ENCODE data around the gene TRA2A. TPM values are rescaled to one million over a fixed set of nuclear protein-coding genes. Genes with fewer than 3 reads are reported as not detected.

The TRA2A gene
- total RNA-seq, 1 experiment from 2014 or later, result 25.1 TPM

DNA sequence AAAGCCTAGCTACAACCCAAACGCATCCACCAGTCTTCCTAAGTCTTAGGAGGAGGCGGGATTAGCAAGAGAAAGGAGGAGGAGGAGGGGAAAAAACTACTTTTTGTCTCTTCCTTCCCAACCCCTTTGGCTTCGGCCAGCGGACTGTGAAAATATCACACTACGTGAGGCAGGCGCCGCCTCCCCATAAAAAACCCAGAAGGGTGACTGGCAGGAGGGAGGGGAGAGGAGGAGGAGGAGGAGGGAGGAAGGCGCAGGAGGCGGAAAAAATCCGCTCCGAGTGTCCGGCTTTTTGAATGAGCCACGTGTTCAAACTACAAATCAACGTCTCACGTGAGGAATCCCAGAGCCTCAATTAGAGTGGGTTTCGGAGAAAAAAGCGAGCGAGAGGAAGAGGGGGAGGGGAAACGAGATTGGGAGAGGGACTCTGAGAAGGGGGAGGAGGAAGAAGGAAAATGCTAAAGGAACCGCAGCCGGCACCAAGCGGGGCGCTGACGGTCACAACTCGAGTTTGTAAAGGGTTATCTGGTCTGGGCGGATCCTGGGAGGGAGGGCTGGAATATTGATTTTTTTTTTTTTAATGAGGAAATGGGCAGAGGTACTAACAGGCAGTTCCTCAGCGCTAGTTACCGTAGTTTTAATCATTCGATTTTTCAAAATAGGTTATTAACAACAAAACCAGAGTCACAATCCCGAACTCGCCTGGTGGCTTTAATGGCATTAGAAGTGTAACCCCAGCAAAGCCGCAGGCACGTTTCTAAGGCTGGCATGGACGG, 61.3 kb downstream of the TRA2A start, which contains the start of gene IGF2BP3:
Gene IGF2BP3 (minus strand): TSS at position 162 of the 776 bp plus-strand sequence. CDS start 381 bp downstream, outside the sequence.
- peak; percentile 99 for DNase-seq (ENCODE audit: low read depth)

DNA sequence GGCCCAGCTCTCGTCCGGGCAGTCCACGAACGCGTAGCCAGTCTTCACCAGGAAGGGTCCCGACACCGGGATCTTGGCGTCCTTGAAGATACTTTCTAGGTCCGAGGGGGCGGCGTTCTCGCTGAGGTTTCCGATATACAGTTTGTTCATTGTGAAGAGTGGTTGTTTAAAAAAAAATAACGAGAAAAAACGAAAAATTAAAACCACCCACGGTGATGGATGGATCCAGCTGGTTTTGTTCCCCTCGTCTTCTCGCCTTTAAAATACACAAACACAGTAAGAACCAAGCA, 61.9 kb downstream of the TRA2A start:
- no peak for DNase-seq (ENCODE audit: low read depth)

DNA sequence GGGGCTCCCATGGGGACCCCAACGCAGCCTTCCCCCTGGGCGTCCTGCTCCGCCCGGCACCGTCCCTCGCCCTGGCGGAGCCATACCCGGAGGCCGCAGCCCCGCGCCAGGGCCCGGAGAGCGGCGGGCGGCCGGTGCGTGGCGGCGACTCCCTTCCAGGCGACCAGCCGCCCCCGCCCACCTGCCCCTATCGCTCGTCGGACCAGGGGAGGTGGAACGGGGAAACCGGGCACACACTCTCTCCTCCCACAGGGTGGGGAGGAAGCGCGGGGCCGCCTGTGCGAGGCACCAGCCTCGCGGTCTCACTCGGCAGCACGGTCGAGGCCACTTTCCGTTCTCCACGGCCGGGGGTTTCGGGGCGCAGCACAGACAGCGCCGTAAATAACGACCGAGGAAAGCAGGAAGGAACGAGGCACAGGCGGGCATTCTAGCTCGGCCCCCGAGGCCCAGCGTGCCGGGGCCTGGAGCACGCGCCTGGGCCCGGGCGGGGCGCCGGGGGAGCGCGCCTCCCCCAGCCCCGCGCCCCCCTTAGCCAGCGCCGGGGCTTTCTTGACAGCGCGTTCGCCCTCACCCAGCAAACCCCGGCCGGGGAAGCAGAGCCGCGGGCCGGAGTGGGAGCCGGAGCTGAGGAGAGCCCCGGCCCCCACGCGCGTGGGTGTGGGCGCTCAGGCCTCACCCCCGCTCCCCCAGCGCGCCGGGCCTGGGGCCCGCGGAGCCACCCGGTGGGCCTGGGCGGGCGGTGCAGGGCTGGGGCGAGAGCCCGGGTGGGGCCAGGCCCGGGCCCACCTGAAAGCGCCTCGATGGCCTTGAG, 62.4 kb downstream of the TRA2A start:
- DNase-seq (ENCODE audit: low read depth), result peak; percentile 36

DNA sequence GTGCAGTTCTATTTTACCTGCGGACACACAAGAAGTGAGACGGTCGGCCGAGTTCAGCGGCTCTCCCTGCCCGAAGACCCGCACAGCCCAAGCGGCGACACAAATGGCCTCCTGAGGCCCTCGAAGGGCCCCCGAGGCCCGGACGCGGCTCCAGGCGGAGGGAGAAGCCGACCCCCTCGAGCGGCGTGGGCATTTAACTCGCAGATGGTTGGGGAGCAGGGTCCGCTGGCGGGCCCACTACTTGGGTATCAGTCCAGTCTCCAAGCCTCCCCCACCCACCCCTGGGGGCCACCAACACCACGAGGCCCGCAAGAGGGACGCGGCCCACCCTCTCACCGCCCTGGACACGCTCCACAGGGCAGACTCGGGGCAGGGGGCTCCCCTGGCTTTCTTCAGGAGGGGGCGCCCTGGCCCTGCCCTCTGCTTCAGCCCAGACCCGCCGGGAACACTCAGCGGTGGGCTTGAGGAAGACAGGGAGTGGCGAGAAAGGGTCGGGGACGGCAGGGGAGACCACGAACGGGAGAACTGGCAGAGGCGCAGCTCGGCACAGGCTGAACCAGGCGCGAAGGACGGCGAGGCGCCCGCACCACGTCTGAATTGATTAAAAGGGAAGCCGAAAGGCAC, 63.1 kb downstream of the TRA2A start:
- no peak for DNase-seq (ENCODE audit: low read depth)

DNA sequence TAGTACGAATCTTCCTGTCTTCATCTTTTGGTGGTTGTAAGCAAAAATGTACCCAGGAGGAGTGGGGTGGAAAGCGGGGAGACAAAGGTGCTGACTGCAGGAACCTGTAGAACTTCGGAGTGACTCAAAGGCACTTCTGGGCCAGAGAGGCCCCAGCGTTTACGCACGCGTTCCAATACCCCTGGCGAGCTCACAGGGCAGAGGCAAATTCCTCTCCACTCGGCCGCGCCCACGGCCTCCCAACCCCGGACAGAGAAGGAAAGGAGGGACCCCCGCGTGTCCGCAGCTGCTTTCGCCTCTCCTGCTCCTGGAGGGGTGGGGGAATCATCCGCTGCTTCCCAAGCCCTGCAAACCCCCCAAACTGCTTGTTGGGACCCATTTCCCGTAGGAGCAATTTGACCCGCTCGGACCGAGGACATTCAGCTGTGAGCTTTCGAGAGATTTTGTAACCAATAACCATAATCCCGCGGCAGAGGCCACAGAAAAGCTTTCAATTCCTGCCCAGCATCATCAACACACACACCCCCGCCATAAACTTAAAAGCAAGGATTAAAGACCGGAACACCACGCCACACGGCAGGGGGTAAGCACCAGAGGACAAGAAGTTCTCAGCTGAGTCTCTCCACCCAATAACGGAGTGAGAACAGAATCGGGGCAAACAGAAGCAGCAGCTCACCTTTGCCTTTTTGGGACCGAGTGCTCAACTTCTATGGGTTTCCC, 63.8 kb downstream of the TRA2A start:
- DNase-seq (ENCODE audit: low read depth), result peak; percentile 59

DNA sequence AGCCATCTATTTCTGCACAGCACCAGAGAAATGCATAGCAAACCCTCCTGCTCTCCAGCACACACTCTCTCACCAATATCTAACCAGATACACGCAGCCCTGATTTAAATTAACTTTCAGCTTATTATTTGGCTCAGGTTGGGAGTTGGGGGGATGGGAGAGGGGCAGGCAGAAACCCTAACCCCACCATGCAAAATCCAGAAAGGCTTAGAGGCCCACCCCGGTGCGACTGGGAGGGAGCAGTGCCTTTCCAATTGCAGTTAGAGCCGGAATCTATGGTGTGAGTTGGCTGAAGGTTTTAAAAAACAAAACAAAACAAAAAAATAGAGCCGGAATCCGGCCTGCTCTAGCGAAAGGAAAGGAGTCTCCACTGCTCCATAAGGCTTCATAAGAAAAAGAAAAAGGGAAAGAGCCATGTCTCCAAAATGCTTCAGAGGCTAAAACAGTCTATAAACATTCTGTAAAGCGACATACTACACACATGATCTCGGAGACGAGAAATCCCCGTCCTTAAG, 64.4 kb downstream of the TRA2A start:
- no peak for DNase-seq (ENCODE audit: low read depth)

DNA sequence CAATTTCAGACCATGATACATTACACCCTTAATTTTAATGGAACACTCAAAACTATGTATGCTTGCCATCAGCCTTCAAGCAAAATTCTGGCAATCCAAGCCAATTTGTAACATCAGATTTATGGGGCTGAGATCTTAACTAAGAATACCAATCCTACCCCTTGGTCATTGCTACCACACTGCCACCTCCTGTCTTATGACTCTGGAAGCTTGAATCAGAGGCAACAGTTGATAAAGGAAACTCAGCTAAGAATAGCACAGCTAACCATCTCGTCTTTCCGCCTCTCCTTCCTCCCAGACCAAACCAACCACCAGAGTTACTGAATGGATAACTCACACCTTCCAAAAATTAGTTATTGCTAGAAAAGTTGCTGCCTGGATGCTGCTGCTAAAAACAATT, 68.9 kb downstream of the TRA2A start:
- DNase-seq (ENCODE audit: low read depth), result peak; percentile 72

DNA sequence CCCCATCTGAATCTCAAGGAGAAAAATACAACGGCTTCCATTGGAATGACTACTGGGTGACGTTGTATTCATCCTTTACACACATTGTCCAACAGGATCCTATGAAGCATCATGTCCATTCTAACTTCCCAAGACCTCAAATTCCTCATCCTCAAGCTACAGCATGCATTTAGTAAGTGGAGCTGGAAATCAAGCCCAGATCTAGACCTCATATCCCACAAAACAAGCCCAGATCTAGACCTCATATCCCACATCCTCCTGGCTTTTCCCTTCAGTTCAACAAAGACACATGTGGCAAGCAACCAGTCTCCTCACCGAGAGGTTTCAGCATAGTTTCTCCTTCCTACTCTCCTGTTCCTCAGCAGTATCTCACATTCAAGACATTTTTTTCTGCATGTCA, 73.7 kb downstream of the TRA2A start:
- peak; percentile 50 for DNase-seq (ENCODE audit: low read depth)

DNA sequence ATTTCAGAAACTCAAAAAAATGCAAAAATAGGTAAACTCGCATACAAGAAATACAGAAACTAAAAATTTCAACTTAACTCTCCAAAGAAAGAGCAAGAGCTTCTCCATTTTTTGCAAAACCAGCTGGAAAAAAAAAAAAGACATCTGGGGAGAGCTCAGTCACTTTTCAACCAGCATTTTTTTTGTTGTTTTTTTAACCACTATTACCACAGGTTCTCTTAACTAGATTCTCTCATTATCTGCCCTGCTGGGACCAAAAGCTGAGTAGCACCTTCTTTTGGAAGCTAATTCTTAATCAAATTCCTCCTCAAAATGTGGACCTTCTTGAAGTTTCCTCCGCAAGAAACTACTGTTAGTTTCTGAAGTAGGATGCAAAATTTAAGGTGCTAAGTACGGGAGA, 75.7 kb downstream of the TRA2A start:
- no peak for DNase-seq (ENCODE audit: low read depth)

DNA sequence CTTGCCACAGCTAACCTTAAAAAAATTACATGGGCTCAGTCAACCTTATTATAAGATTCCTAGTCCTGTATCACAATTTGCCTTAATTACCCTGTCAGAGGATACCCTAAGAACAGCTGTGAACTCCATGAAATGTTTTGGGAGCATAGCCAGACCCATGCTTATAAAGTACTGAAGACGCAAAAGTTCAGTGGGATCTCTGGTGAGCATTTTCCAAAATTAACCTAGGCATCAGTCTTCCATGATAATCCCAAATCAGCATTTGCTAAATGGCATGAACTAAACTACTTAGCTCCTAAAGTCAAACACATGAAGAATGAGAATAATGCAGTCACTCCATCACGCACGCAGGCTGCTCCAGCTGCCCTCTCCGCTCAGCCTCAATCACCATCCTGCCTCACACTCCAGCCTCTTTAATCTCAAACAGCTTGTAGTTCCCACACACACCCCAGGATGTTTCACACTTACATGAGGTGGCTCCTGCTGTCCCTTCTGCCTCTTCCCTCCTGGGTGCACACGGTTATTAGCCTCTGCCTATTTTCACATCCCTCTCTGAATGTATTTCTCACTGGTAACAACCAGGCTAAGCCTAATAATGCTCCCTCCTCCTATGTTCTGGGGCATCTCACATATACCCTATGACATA, 76.8 kb downstream of the TRA2A start:
- DNase-seq (ENCODE audit: low read depth), result no peak

Other genes with a start within 250 kb of the TRA2A start
- gene MALSU1, start 232.6 kb downstream of the TRA2A start, total RNA-seq (2014; rRNA removed; shearing (Covaris generic)), result 99.5 and 135 TPM in 2 replicates
- 120 and 145 TPM in 2 replicates for gene IGF2BP3, start 61.5 kb downstream of the TRA2A start, total RNA-seq (2014; rRNA removed; shearing (Covaris generic))
- gene CCDC126, start 65.4 kb upstream of the TRA2A start, total RNA-seq (2014; rRNA removed; shearing (Covaris generic)), result 14.4 and 27.6 TPM in 2 replicates
- 0.72 and 1.7 TPM in 2 replicates for gene FAM221A, start 148.2 kb upstream of the TRA2A start, total RNA-seq (2014; rRNA removed; shearing (Covaris generic))
- not detected in 2 replicates for gene STK31, start 178.2 kb upstream of the TRA2A start, total RNA-seq (2014; rRNA removed; shearing (Covaris generic))